Measurements from ENCODE around the gene LGI2.

LGI2 gene

DNA sequence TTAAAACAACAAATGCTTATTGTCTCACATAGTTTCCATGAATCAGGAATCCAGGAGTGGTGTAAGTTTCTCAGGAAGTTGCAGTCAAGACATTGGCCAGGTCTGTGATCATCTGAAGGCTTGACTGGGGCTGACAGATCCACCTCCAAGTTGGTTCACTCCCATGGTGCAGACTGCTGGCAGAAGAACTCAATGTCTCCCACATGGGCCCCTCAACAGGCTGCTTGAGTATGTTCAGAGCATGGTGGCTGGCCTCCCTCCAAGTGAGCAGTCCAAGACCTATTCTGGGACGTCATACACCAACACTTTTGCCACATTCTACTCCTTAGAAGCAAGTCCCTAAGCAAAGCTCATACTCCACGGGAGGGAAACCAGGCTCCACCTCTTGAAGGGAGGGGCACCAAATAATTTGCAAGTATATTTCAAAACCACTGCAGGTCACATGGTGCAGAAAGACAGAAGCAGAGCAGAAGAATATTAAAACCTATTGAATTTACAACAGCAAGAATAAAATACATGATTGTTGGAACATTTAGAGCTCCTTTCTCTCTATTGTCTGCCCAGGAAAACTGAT, 35.3 kb downstream of the LGI2 start:
- no peak for DNase-seq (ENCODE audit: low spot score)

DNA sequence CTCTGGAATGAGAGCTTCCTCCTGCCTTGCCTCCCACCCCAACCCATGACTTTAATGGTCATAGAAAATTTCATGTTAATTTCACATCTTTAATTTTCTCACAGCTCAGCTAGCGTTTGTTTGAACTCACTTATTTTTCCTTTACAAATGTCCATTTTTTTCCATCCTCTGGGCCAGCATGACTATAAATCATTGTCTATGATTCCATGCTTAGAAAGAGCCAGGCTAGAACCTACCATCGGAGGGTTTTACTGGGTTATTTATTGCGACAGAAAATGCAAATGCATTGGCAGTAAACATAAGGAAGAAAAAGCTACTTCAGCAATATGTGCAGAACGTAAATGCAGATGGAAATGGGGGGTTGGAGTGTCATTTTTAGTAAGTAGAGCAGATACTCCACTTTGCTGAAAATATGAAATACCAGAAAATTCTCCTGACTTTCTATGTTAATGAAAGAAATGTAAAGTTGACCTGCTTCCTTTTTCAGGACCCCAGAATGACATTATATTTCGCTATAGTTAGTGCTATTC, 37.1 kb downstream of the LGI2 start:
- DNase-seq (ENCODE audit: low spot score), result no peak

- no peak for DNase-seq (ENCODE audit: low spot score)
These were observed 37.8 kb downstream of the LGI2 start for GRCh38 chr4:24992968-24993367.

GRCh38 chr4:24991015-24991414, 39.7 kb downstream of the LGI2 start:
- DNase-seq (ENCODE audit: low spot score), result peak; percentile 18

- DNase-seq (ENCODE audit: low spot score), result no peak
These were observed 41.4 kb downstream of the LGI2 start for GRCh38 chr4:24989327-24989726.

GRCh38 chr4:24988776-24989175, 42.0 kb downstream of the LGI2 start:
- peak; percentile 66 for DNase-seq (ENCODE audit: low spot score)

DNA sequence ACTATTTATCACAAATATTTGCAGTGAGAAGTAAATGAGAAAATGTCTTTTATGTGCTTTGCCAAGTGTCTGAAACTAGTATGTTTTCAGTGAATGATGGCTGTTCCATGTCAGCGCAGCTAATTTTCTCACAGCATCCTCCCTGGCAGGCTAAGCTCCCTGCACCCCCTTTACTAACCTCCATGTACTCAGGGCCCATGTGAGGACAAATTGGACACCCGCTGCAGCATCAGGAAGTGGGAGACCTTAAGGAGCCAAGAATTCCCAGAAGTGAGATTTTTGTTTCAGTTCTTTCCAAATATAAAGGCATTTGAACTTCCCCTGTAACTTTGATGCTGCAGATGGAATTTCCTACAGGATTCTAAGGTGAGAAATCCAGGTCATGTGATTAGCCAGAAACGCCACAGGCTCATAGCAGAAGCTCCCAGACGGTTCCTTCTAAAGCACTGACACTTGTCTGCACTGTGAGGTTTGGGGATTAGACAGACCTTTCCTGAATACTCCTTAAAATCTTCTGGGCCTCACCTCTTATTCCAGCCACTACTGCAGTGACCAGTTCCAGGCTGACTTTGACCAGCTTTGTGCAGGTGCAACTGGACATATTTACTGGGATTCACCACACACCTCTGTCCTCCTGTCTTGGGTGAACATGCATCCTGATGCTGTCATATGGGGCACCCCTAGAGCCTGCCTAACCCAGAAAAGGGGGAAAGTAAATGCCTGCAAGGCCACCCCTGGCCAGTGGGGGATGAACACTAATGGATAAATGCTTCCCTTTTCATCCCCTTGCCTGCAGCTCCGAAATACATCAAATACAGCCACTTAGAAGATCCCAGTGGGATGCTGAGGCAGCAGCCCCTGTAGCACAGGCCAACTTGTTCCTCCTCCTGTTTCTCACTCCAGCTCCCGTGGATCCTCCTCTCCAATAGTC, 45.9 kb downstream of the LGI2 start:
- DNase-seq (ENCODE audit: low spot score), result no peak

DNA sequence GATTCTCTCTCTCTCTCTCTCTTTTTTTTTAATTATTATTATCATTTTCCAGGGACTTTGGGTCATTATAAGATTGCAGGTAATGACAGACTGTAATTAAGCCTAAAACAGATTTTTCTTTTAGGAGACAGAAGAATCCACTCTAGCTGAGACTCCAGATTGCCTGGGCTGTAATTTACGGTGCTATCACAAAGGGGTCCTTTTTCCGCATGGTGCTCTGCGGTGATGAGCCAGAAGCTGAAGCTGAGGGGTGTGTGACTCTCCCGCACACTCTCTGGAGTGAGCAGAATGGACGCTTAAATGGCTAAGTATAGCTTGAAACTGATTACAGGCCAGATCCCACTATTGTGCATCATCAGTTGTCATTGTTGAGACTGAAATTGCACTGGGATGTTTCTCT, 50.0 kb downstream of the LGI2 start:
- no peak for DNase-seq (ENCODE audit: low spot score)

GRCh38 chr4:24980064-24980690, 50.6 kb downstream of the LGI2 start:
- DNase-seq (ENCODE audit: low spot score), result peak; percentile 58

GRCh38 chr4:24979554-24979953, 51.2 kb downstream of the LGI2 start:
- DNase-seq (ENCODE audit: low spot score), result no peak

- no peak for DNase-seq (ENCODE audit: low spot score)
These were observed 52.3 kb downstream of the LGI2 start for GRCh38 chr4:24978291-24979075.

GRCh38 chr4:24975510-24975909, 55.2 kb downstream of the LGI2 start:
- DNase-seq (ENCODE audit: low spot score), result no peak

DNA sequence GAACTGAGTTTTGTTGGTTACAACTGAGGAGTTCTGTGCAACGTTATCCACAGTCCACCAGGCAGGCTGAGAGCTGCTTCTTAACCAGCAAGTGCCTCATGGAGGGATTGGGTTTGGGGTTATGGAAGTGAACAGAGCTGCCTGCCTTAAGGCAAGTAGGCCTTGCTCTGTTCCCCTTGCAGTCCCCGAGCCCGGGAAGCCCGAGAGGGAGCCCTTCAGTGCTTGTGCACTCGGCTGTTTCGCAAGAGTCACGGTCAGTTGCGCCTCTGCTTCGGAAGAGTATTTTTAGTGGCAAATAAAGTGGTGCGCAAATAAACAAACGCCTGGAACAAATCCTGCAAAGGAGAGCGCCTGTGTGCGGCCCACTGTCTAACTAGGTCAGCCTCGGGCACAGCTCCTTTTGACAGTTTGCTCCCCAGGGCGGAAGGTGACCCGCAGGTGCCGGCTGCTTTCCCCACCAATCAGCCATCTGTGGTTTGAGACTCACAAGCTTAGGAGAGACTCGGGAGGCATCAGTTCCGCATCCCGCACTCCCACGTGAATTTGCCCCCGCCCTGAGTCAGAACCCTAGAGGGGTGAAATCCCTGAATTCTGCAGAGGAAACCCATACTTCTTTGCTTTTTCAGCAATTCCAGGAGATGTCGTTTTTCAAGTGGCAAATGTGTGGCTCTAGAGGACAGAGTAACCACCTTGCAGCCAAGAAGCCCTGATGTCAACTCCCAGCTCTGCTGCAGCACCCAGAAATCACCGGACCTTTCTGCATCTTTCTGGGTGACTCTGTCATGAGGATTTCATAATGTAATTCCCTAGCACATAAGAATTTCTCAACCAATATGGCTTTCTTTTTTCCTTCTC, 56.8 kb downstream of the LGI2 start:
- DNase-seq (ENCODE audit: low spot score), result no peak

DNA sequence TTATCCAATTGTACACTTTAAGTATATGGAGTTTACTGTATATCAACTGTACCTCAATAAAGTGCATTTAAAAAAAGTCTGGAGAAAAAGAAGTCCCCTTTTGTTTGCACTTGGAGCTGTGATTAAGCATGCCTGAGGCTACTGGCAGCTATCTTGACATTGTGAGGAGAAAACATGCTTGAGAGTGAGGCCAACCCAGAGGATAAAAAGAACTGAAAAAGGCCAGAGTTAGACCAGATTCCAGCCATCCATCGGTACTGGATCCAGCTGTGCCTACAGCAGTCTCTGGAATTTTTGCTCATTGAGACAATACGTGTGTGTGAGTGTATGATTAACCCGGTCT, 57.4 kb downstream of the LGI2 start:
- DNase-seq (ENCODE audit: low spot score), result no peak

GRCh38 chr4:24971192-24971591, 59.6 kb downstream of the LGI2 start:
- DNase-seq (ENCODE audit: low spot score), result no peak

DNA sequence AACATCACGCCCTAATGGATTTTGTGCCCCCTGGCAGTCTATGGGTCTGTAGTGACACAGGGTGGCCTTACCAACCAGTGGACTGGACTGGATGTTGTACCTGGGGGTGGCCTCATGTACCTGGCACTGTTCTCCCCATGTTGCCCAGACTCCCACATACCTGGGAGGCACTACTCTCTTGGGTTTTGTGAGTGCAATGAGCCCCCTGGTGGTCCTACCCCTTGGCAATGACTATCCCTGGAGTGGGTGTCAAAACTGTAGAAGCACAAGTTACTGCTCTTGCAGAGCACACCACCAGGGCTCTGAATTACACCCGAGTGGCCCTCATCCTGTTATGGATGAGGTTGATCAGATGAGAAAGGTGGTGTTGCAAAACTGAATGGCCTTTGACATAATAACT, 60.1 kb downstream of the LGI2 start:
- no peak for DNase-seq (ENCODE audit: low spot score)

GRCh38 chr4:24970191-24970590, 60.6 kb downstream of the LGI2 start:
- DNase-seq (ENCODE audit: low spot score), result no peak

DNA sequence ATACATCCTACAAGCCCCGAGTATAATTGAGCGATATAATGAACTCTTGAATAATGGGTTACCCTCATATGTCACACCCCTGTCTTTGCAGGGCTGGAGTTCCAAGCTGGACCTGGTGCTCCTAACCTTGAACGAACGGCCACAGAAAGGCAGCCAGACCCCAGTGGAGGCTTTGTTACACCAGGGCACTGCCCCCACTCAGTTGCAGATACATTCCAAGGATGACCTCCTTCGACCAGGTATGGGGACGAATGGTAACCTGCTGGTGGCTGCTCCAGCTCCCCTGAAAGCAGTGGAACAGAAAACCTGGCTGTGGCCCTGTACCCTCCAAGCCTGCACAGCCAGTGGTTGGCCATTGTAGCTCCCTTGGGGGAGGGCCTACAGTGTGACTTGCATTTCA, 61.3 kb downstream of the LGI2 start:
- DNase-seq (ENCODE audit: low spot score), result no peak

- DNase-seq (ENCODE audit: low spot score), result no peak
These were observed 61.8 kb downstream of the LGI2 start for GRCh38 chr4:24968992-24969391.

DNA sequence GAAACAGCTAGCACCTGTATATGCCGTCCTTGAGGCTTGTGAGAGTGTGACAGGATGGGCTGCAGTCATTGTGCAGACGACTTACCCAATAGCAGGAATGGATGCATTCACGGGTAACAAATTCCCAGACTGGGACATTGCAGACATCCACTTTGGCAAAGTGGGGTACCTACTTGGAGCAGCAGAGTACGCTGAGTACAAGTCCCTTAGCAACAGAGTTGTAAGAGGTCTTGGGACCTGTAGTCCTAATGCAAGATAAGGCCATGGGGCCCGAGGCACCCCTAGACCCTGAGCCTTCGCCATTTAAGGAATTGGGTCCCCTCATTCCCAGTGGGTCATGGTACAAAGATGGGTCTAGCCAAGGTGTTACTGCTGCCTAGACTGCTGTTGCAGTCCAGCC, 62.5 kb downstream of the LGI2 start:
- no peak for DNase-seq (ENCODE audit: low spot score)

GRCh38 chr4:24967346-24967745, 63.4 kb downstream of the LGI2 start:
- DNase-seq (ENCODE audit: low spot score), result no peak

Data from AG08396 (cell line).